ENCODE measurements around the gene PTPRM. TPM values are rescaled to one million over a fixed set of nuclear protein-coding genes. Genes with fewer than 3 reads are reported as not detected.
A peak's percentile ranks its signal among the peaks of the same experiment; 100 is the strongest.

Gene PTPRM
- total RNA-seq, 1 experiment from 2014 or later: 6.2 TPM

DNA sequence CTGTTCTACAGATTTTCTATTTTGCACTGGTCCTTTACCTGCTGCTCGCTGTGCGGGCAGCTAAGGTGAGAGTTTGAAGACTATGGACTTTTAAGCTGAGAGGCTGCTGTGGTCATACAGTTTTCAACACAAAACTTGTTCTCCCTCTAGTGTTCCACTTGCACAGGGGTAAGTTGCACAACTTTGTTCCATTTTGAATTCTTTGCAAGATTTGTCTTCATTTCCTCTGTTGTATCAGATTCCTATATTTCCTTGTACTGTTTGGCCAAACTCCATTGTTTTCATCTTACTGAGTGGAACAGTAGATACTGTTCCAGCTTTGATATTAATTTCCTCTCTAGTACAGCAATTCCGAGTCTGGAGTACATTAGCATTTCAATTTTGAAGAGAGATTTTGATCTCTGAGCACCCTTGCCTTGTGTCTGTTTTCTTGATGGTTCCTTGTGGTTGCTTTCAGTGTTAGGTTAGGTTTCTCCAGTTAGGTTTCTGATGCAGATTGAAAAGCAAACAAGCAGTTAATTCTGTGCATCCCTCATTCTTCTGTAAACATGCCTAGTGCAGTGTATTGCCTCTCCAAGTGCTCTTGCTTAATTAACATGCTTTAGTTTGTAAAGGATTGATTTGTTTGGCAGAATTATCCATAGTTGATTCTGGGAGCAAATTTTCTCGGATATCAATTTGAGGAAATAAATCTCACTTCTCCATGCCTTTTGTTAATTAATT is 188.8 kb downstream of the PTPRM start:
- Histone ChIP-seq H3K14ac (ENCODE audit: insufficient read depth, low read length) (no peak overlapping the region), H4K8ac (replicated peaks; ENCODE audit: insufficient read length, low read depth, low read length) (no peak overlapping the region), H2BK15ac (ENCODE audit: low read depth, low read length) (no peak overlapping the region), H3K4ac (ENCODE audit: low read depth, low read length) (no peak overlapping the region), H3K9me3 (ENCODE audit: control insufficient read depth, low read depth, low read length) (no peaks in the 10 kb centered on the region), H3K27me3 (ENCODE audit: insufficient read depth, low read length) (no peaks in the 10 kb centered on the region), H3K4me1 (ENCODE audit: insufficient read depth, low read length) (no peaks in the 10 kb centered on the region; the same call in 1 of the 2 replicates), H2AFZ (ENCODE audit: low read length) (no peak overlapping the region), H3K23me2 (ENCODE audit: insufficient read length, low read depth, low read length, poor library complexity, severe bottlenecking) (no peaks in the 10 kb centered on the region), H3K56ac (ENCODE audit: insufficient read length, low read depth, low read length) (no peak overlapping the region), H3K18ac (ENCODE audit: insufficient read length, low read depth, low read length) (no peak overlapping the region), H2BK120ac (ENCODE audit: low read depth, low read length, poor library complexity, severe bottlenecking) (no peak overlapping the region), H4K91ac (ENCODE audit: insufficient read length, low read depth, low read length) (no peak overlapping the region), H3T11ph (ENCODE audit: low read length) (no peak overlapping the region), H2BK20ac (ENCODE audit: low read depth, low read length, poor library complexity, severe bottlenecking) (no peak overlapping the region), H3K4me2 (ENCODE audit: insufficient read depth, insufficient read length, low read length) (no peak overlapping the region), H4K20me1 (ENCODE audit: control insufficient read depth, insufficient read depth, insufficient read length) (no peaks in the 10 kb centered on the region), H2BK5ac (ENCODE audit: insufficient read length, low read length) (no peak overlapping the region), H3K23ac (ENCODE audit: insufficient read length, low read depth, low read length) (no peak overlapping the region), H3K27ac (ENCODE audit: insufficient read length, low read depth, low read length) (no peak overlapping the region), H3K79me1 (ENCODE audit: insufficient read depth, low read depth, low read length, poor library complexity, severe bottlenecking) (no peaks in the 10 kb centered on the region), H3K79me2 (ENCODE audit: insufficient read depth, low read length) (no peaks in the 10 kb centered on the region), H3K9ac (ENCODE audit: extremely low read depth, insufficient read length, low read length) (no peak overlapping the region), H2BK12ac (ENCODE audit: insufficient read length, low read depth, low read length) (no peak overlapping the region), H4K5ac (ENCODE audit: insufficient read length, low read depth, low read length) (no peak overlapping the region), H2AK5ac (ENCODE audit: insufficient read length, low read length) (no peak overlapping the region)
- Mint-ChIP-seq H3K27ac (no peak overlapping the region), H3K27me3 (ENCODE audit: low read depth) (no peaks in the 10 kb centered on the region), H3K9me3 (no peaks in the 10 kb centered on the region), H3K4me3 (no peak overlapping the region), H3K4me1 (peaks cover 11 to 17% of the 10 kb centered on the region in 2 experiments), H3K36me3 (ENCODE audit: insufficient read depth in 1 of 3, low read depth in 3 of 3) (no peaks in the 10 kb centered on the region; a peak in 1 of 7 replicates)
- DNase-seq: no peak
- TF ChIP-seq, protein P1, sequence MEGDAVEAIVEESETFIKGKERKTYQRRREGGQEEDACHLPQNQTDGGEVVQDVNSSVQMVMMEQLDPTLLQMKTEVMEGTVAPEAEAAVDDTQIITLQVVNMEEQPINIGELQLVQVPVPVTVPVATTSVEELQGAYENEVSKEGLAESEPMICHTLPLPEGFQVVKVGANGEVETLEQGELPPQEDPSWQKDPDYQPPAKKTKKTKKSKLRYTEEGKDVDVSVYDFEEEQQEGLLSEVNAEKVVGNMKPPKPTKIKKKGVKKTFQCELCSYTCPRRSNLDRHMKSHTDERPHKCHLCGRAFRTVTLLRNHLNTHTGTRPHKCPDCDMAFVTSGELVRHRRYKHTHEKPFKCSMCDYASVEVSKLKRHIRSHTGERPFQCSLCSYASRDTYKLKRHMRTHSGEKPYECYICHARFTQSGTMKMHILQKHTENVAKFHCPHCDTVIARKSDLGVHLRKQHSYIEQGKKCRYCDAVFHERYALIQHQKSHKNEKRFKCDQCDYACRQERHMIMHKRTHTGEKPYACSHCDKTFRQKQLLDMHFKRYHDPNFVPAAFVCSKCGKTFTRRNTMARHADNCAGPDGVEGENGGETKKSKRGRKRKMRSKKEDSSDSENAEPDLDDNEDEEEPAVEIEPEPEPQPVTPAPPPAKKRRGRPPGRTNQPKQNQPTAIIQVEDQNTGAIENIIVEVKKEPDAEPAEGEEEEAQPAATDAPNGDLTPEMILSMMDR (conservative IDR thresholded peaks at IDR 0.05): 0 out of 3 replicates have a peak, but pooled peaks have one; percentile 27
- WGBS (ENCODE audit: extremely low coverage, insufficient read length, low lambda C conversion rate): no CpG with 5 or more reads among the region's 4 CpGs
